HG02938 (cell line): Measurements from ENCODE around the gene FNDC8.
A peak's percentile ranks its signal among the peaks of the same experiment; 100 is the strongest.
"Not testable (repeated sequence)": the region's sequence is repeated elsewhere in the genome, so short reads cannot be mapped to it uniquely, and the experiment has no call there.

Experiments used
- ATAC-seq: cut with Tn5 transposase; IDR thresholded peaks from one replicate; pipeline ENCODE4 v1.9.1; 2021; ENCODE audit warnings: mild to moderate bottlenecking, moderate library complexity; ENCODE audit not compliant: unreplicated experiment

FNDC8 gene

DNA sequence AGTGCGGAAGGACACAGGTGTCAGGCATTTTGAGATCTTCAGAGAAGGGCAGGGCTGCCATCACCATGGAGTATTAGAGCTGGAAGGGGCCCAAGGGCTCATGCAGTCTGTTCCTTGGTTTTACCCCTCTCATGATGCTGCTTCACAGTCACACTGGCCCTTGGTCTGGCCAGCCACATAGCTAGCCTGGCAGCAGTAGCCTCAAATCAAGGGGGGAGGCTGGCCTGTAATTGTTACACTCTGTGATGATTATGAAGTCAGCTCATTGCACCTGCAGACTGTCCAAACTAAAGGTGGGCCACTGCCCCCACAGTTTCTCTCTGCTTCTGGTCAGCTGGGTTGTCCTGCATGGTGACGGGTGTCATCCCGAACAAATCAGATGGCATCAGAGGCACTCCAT lies at the start of gene FNDC8:
FNDC8 (plus strand) TSS at position 301 of the 400 bp plus-strand sequence; CDS start at position 380, 79 bp downstream.
- ATAC-seq, result no peak

DNA sequence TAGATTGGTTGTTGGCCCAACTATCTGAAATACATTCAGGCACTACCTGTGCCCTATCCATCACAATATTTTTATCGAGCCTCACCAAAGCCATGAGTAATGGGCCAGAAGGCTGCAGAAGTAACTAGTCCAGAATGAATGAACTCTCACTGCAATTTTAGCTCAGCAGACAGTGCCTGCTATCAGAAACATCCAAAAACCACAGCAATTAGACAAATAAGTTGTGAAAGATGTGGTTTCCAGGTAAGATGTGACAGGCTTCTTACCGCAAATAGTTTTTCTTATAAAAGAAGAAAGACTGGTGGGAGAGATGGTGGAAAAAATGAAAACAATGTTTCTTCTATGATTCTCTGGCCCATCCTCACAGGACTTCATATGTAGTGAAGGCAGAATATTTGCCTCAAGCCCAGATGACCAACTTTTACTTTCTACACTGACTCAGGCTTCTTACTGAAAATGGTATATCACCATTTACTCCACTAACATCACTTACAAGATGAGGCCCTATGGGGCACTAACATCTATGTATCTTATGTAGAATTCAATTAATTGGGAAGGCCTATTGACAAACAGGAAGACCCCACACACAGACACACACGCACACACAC lies 48.1 kb upstream of the FNDC8 start:
- ATAC-seq, result no peak

DNA sequence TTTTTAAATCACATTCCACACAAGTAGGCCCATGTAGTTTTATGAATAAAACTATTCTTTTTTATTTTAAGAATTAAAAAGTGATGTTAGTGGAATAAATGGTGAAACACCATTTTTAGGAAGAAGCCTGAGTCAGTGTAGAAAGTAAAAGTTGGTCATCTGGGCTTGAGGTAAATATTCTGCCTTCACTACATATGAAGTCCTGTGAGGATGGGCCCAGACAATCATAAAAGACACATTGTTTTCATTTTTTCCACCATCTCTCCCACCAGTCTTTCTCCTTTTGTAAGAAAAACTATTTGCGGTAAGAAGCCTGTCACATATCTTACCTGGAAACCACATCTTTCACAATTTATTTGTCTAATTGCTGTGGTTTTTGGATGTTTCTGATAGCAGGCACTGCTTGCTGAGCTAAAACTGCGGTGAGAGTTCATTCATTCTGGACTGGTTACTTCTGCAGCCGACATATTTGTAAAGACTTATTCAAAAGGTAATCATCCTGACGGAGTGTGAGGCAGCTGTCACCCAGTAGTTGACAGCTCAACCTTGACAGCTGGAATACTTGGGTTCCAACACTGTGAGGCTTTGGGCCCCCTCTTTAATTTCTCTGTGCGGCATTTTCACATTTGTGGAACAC lies 47.3 kb upstream of the FNDC8 start:
- ATAC-seq, result no peak

DNA sequence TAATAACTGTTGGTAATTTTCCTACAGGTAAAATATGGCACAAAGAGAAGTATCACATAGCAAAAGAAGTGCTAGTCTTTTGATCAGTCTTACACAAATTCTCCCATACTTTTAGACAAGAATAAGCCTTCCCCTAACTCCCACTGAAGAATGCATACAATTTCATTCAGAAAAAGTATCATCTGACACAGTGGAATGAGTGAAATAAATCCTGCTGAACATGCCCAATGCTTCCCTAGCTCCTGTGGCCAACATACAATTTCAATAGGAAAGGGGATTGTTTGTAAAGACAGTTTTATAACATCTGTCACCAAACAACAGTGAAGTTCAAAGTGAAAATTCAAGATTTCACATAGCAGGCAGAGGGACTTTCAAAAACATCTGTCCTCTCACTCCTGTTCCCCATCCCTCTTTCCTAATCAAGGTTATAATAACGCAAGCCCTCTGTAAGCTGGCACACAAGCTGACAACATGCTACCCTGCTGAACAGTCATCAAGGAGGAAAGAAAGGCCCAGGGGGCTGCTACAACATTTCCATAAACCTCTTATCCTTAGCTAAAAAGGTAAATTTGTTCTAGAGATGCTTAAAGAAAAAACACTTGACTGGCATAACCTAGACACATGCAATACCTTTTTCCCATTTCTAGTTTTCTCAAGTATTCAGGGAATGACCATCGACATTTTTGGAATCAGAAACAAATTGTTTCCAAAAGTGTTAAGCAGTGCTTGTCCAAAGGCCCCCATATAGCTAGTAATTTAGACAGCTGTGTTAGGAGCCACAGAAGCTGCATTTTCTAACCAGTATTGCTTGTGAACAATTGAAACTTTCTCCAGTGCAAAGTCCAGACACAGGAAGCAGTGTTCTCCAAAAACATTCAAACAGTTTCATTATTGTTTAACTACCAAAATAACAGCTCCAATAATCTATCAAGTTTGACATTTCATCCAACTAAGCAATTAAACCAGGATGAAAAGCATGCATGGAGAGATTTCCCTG lies 46.4 kb upstream of the FNDC8 start:
- ATAC-seq, result no peak

DNA sequence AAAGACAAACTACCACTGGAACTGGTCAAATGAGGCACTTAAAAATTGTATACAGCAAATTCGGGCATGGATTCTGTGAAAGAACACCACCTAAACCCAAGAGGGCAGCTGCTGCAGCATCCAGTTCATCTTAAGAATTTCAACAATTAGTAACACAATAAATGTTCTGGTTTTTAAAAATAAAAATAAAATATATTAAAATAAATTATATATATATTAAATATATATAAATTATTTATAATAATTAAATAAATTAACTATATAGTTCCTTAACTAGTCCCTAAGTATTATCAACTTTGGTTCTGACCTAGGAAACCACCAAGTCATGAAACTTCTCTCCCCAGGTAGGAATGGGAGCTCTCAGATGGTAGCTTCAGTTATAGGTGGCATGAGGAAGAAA lies 44.5 kb upstream of the FNDC8 start:
- ATAC-seq, result no peak

DNA sequence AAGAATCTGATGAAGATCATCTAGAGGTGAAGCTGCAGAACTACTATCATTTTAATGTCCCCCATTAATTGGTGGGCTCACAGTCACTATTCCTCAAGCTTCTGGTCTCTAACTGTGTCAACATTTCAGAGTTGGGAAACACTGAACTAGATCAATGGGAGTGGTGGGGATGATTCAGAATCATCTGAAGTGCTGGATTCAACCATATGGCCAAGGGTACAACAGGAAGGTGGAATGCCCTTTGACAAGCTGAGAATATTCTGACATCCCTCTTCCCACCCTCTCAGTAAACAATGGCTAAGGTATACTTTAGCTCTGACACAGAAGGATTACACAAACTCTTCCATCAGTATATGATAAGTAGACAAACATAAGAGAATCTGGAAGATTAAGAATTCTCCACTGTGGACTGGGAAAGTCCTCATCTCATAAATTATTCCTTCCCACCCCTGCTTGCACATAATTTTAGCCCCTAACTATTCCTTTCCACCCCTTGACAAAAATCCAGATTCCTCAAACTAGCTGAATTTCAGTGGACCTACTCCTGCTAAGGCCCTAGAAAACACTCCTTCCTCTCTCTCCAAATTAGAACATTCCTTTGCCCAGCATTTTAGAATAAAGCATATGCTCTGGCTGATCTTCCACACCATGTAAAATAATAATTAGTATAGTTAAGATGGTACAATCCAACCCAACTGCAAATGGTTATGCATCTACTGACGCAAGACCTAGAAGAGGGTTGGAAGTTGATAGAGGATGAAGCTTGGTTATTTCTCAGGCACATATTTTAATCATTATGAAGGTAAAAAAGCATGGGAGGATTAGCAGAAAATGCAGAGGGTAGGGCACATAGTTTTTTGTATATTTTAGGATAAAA lies 41.6 kb upstream of the FNDC8 start:
- ATAC-seq, result no peak

DNA sequence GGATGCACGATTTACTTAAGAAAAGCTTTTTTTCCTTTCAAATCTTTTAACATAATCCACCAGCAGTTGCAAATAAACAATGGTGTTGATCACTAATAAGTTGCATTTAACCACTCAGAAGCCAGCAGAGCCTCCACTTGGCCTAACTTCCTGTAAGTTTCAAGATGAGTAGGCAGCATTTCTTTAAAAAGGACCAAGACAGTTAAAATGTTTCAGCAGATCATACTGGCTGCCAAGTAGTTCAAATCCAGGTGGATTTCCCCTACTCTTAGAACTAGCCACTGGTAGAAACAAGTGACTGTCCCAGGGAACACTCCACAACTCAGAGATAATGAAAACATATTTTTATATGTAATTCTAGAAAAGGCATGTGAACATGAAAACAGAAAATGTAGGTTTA lies 40.9 kb upstream of the FNDC8 start:
- peak; percentile 67 for ATAC-seq

DNA sequence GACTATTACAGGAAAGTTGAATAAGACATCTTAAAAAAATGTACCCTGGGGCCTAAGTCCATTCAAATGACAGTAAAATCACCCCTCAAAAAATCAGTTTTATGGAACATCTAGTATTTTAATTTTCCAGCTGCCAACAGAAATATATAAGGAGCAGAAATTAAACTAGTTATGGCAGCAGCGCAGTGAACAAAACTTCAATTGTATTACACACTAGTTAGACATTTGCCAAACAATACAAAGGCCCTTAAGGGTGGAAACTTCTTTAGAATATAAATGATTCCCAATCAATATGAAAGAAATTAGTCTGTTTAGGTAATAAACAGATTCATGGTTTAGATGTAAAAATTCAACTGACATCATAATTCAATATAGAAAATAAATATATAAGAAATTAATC lies 39.8 kb upstream of the FNDC8 start:
- ATAC-seq, result no peak

DNA sequence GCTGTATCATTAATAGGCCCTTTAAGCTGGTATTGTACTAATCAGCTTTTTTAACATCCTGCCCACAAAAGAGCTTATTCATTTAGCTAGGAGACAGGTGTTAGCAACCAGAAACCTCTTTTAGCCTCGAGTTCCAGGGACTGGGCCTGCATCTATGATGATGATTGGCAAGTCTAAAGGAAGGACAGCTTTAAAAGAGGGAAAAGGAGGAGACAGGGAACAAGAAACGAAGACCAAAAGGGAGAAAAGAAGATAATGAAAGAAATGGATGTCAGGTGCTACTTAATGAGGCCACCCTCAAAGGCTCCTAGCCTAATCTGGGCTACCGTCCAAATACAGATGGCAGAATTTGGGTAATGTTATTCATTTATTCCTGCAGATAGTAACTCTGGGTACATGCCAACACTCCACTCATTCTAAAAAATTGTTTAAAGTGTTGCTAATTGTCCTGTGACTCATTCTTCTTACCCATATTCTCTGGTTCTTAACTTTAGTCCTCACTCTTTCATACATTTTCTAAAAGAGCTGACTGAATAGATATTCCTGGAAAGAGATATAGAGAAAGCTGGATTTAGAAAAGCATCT lies 39.2 kb upstream of the FNDC8 start:
- no peak for ATAC-seq

DNA sequence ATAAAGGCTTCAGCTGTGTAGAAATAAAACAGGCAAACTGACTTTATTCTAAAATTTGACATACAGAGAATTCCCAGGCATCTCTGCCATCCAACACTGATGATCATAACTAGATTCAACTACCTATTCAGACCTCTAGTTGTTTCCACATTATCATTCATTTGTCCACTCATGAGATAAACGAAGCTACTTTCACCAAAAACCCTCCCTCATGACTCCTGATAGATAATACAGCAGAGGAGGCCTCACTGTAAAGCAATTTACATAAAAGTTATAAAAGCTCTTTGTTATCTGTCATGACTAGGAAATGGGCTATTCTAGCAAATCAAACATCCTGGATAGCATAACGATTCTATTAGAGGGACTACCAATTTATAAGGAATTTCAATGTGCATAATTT lies 38.3 kb upstream of the FNDC8 start:
- ATAC-seq, result no peak

DNA sequence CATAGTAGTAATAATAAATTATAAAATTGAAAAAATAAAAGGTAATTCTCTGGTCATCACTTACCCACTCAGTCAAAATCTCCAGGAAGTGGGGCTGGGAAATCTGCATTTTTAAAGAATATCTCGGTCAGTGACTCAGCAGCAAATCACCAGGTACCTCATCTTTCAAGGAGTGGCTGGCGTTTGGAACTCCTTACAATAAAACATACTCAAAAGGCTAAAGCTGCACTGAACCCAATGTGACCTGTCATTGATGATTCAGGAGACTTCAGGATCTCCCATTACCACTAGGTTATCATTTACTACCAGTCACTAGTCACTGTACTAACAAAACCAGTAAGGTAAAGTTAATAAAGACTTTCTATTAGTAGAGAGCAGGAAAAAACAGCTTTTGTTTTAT lies 36.4 kb upstream of the FNDC8 start:
- ATAC-seq, result no peak

DNA sequence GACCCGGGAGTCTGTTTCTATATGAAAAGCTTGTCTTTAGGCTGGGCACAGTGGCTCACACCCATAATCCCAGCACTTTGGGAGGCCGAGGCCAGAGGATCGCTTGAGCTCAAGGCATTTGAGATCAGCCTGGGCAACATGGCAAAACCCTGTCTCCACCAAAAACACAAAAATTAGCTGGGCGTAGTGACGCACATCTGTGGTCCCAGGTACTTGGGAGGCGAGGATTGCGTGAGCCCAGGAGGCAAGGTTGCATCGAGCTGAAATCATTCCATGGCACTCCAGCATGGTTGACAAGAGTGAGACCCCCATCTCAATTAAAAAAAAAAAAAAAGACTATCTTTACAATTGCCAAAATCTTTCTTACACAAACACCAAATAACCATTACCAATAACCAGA lies 35.3 kb upstream of the FNDC8 start:
- ATAC-seq, result no peak

DNA sequence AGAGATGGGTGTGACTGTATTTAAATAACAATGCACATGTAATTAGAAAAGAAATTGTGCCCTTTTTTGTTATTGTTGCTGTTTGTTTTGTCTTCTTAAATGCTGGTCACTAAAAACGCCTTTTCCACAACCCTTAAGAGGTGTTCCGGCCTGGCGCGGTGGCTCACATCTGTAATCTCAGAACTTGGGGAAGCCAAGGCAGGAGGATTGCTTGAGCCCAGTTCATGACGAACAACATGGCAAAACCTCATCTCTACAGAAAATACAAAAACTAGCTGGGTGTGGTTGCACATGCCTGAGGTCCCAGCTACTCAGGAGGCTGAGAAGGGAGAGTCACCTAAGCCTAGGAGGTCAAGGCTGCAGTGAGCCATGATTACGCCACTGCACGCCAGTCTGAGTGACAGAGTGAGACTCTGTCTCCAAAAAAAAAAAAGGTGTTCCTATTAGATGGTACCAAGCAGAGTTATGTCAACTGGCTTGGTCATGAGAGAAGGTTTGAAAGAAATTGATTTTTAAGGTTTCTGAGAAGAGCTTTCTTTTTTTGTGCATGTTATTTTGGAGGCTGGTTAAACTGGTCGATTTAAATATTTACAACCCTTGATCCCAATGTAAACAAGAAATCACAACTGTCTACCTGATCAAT lies 34.4 kb upstream of the FNDC8 start:
- no peak for ATAC-seq

DNA sequence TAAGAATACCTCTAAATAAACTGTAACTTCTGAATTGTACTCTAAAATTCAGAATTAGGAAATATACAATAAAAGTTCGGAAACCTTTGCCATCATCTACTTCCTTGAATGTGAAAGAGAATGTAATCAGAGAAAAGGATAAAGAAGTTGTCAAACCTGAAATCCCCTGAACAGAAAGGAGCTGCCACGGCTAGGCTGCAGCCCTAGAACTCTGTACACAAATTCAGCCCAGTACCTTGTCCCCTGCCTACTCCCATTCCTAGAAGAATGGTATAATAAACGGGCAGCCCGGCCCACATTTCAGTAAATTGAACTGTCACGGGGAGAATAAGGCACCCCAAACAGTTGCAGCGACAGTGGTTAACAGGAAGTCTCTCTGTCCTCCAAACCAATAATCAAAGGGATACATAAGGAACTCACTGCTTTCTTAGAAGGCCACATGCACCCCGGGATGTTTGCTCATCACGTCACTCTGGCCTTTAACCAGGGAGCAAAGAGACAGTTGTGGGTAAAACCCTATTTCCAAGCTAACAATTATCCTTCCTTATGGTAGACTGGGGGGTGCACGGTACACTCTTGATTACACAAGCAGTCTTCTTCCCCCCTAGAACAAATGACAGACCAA lies 33.6 kb upstream of the FNDC8 start:
- no peak for ATAC-seq

DNA sequence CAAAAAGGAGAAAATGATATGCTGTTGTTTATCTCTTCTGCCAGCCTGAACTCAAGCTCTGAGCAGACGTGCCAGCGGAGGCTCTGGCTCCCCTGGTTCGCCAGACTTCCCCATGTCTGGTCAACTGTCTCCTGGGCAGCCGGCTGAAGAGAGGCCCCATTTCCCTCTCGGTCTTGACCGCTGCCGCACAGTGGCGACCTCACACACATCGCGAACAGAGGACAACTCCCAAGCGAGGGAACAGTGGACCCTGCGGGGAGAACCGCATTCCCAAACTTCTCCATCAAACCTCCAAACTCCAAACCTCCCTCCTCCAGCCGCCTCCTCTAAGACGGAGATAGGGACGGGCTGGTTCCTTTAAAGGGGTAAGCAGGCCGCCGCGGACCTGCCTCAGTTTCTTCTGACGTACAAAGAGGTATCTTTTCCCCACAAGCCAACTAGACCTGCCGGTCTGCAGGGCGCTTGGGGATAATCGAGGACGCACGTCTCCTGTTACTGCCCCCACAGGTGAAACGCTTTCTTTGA lies 33.0 kb upstream of the FNDC8 start:
- no peak for ATAC-seq

DNA sequence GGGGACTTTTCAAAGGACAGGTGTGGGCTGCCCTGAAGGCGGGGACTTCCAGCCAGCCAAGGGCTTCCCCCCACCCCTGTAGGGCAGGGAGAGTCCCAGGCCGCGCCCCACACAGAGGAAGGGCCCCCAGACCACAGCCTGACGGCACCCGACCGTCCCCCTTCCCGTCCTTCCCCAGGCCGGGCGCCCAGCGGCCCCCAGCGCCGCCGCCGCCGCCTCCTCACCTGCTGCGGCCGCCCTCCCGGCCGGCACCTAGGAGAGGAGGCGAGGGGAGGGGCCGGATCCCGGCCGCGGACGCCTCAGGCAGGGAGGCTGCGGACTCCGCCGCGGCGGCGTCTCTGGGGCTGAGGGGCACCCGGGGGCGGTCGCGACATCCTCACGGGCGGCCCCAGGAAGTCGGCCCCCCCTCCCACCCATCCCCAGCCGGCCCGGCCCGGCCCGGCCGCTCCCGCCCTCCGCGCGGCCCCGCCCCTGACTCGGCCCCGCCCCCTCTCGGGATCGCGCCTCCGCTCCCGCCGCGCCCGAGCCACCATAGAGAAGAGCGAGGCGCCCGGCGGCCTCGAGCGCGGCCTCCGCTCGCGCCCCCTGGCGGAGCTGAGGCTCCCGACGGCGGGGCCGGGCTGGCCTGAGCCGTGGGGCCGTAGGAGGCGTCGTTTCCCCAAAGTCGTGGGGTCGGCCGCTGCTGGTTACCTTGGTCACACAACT lies 32.4 kb upstream of the FNDC8 start:
- ATAC-seq, result peak; percentile 56

DNA sequence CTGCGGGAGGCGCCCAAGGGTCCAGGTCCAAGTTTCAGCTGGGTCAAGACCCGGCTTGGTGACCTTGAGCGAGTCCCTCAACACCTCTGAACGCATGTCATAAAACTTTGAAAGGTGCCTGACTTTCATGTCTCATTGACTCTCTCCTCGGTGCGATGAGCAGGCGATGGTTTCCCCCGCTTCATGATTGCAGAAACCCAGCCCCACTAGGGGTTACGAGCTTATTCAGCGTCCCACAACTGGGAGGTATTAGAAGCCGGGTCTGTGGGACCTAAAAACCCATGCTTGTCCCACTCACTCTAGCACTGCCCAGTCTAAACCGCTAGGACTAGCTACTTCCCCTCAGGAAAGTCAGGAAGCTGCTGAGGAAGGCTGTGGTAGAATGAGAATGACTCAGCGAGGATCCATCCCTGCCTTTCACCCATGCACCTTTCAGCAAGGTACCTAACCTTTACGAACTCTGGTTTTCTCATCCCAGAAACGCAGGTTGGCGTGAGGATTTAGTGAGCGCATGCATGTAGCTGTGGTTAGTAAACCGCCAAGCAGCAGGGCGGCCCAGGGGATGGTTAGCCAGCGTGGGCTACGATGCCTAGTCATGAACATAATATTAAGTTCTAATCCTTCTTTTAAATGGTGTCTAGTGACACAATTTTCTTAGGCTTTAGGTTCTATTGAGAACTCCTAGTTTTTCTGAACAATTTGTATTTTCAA lies 31.7 kb upstream of the FNDC8 start:
- peak; percentile 12 for ATAC-seq

DNA sequence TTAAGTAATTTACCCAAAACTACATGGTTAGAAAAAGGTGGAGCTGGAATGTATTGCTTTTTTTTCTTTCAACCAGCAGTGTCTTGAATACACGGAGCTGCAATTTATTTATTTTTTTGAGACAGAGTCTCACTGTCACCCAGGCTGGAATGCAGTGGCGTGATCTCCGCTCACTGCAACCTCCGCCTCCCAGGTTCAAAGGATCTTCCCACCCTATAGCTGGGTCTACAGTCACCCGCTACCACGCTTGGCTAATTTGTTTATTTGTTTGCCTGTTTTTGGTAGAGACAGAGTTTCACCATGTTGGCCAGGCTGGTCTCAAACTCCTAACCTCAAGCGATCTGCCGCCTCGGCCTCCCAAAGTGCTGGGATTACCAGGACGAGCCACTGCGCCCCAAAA lies 30.7 kb upstream of the FNDC8 start:
- not testable (repeated sequence) for ATAC-seq
